PC-3 (cell line): ENCODE measurements around the gene GPR183. TPM values are rescaled to one million over a fixed set of nuclear protein-coding genes. Genes with fewer than 3 reads are reported as not detected.

Source experiments
- ATAC-seq: fragments of 200-7000 bp; cut with Tn5 transposase; 2 replicates; pipeline ENCODE4 v1.9.1; 2020; ENCODE audit warnings: mild to moderate bottlenecking, moderate library complexity
- BruUV-seq: library from RNA; stranded (reverse); fragments of 400-500 nt; replicated peaks from 2 replicates; lab custom pipeline; 2021; lab: Mats Ljungman, UMichigan
- CTCF ChIA-PET: fragments of 300-600 bp; sonication (Branson Sonifier 250); formaldehyde crosslinking; loops from one replicate; lab custom pipeline; 2022; ENCODE audit warnings: antibody characterized with exemption; lab: Charles Lee
- POLR2A ChIA-PET: fragments of 300-600 bp; sonication (Branson Sonifier 250); formaldehyde crosslinking; loops from one replicate; lab custom pipeline; 2022; ENCODE audit warnings: antibody characterized with exemption; ENCODE audit not compliant: unreplicated experiment; lab: Charles Lee
- DNase-seq: peaks from one replicate; pipeline ENCODE4 v3.0.0-alpha.2; 2015
- H2AFZ ChIP-seq: fragments of 300-600 bp; sonication (generic); 2 replicates; pipeline ENCODE4 v1.6.0; 2016; ENCODE audit warnings: antibody characterized with exemption, low read length
- H3F3A ChIP-seq: fragments of 300-600 bp; sonication (generic); one replicate; pipeline ENCODE4 v1.6.0; 2017; ENCODE audit warnings: antibody characterized with exemption, low read length, control low read depth, mild to moderate bottlenecking; ENCODE audit not compliant: unreplicated experiment
- H3K27ac ChIP-seq: fragments of 300-600 bp; sonication (generic); 2 replicates; pipeline ENCODE4 v1.5.1; 2016; ENCODE audit warnings: mild to moderate bottlenecking, low read length
- H3K27me3 ChIP-seq: fragments of 300-600 bp; sonication (generic); 2 replicates; pipeline ENCODE4 v1.6.1; 2016; ENCODE audit warnings: low read length, mixed read lengths
- H3K36me3 ChIP-seq: fragments of 300-600 bp; sonication (generic); 2 replicates; pipeline ENCODE4 v1.6.1; 2016; ENCODE audit warnings: low read depth, mixed run types, low read length, mixed read lengths
- H3K4me1 ChIP-seq: fragments of 300-600 bp; sonication (generic); 2 replicates; pipeline ENCODE4 v1.5.1; 2016; ENCODE audit warnings: low read length; ENCODE audit not compliant: insufficient read depth
- H3K4me2 ChIP-seq: fragments of 300-600 bp; sonication (generic); 2 replicates; pipeline ENCODE4 v1.6.0; 2016; ENCODE audit warnings: low read length
- H3K4me3 ChIP-seq: fragments of 300-600 bp; sonication (generic); 2 replicates; pipeline ENCODE4 v1.5.1; 2016; ENCODE audit warnings: mild to moderate bottlenecking, low read length, mixed read lengths
- H3K79me2 ChIP-seq: fragments of 300-600 bp; sonication (generic); 2 replicates; pipeline ENCODE4 v1.6.1; 2017; ENCODE audit warnings: low read length, mixed read lengths
- H3K9ac ChIP-seq: fragments of 300-600 bp; sonication (generic); 2 replicates; pipeline ENCODE4 v1.6.0; 2016; ENCODE audit warnings: mild to moderate bottlenecking, low read length
- H3K9me2 ChIP-seq: fragments of 300-600 bp; sonication (generic); replicated peaks from 2 replicates; pipeline ENCODE4 v1.6.1; 2016; ENCODE audit warnings: mixed run types, low read length, mixed read lengths
- H3K9me3 ChIP-seq: fragments of 300-600 bp; sonication (generic); 2 replicates; pipeline ENCODE4 v1.6.1; 2016; ENCODE audit warnings: low read length, mixed read lengths
- H4K20me1 ChIP-seq: fragments of 300-600 bp; sonication (generic); 2 replicates; pipeline ENCODE4 v1.6.1; 2016; ENCODE audit warnings: low read length, mixed read lengths
- CTCF ChIP-seq: fragments of 300-600 bp; sonication (generic); conservative IDR thresholded peaks from 2 replicates; pipeline ENCODE4 v1.5.1; 2017; ENCODE audit warnings: antibody characterized with exemption, low read depth, mild to moderate bottlenecking, low read length
- EZH2 ChIP-seq: fragments of 300-600 bp; sonication (generic); IDR thresholded peaks from one replicate; pipeline ENCODE4 v1.6.1; 2017; ENCODE audit warnings: antibody characterized with exemption, mild to moderate bottlenecking, low read length; ENCODE audit not compliant: unreplicated experiment
- EZH2phosphoT487 ChIP-seq: fragments of 300-600 bp; sonication (generic); IDR thresholded peaks from 2 replicates; pipeline ENCODE4 v1.6.1; 2018; ENCODE audit warnings: mild to moderate bottlenecking, antibody characterized with exemption, low read length, borderline replicate concordance
- intact Hi-C: fragments of 100-400 bp; cut with micrococcal nuclease; formaldehyde crosslinking; loops from 2 replicates; pipeline ENCODE4 v1.9.0; 2023
- total RNA-seq: library from RNA; depleted of rRNA; stranded (reverse); fragments of >200 nt; gene quantifications from 2 replicates; pipeline ENCODE4 v1.2.3, GENCODE V29; 2014

GPR183 gene
- total RNA-seq, 1 experiment from 2014 or later: not detected

- Histone ChIP-seq H3K4me1 (no peaks in the 10 kb centered on the region), H3K9me3 (no peaks in the 10 kb centered on the region), H3K9me2 (no peaks in the 10 kb centered on the region), H3K4me2 (no peak overlapping the region), H3K9ac (no peak overlapping the region), H3F3A (no peaks in the 10 kb centered on the region), H3K27me3 (no peaks in the 10 kb centered on the region), H3K27ac (no peak overlapping the region), H3K79me2 (no peaks in the 10 kb centered on the region), H2AFZ (no peak overlapping the region), H3K4me3 (no peak overlapping the region), H3K36me3 (no peaks in the 10 kb centered on the region), H4K20me1 (no peaks in the 10 kb centered on the region)
- intact Hi-C loops: no loop called here
- POLR2A ChIA-PET: no interaction called here
- CTCF ChIA-PET: no interaction called here
- TF ChIP-seq EZH2 (no peak), CTCF (no peak), EZH2phosphoT487 (no peak)
- ATAC-seq (no peak), DNase-seq (no peak)
- no TSS peak for BruUV-seq
Observed at GRCh38 chr13:99254830-99255229, 52.4 kb downstream of the GPR183 start.

GRCh38 chr13:99251921-99252320 lies 55.3 kb downstream of the GPR183 start:
- no peak for DNase-seq

More at GRCh38 chr13:99251921-99252320, 55.3 kb downstream of the GPR183 start:
- CTCF ChIA-PET: no interaction called here
- Histone ChIP-seq H3K9me2 (no peaks in the 10 kb centered on the region), H3K27me3 (no peaks in the 10 kb centered on the region), H3K79me2 (no peaks in the 10 kb centered on the region), H3F3A (no peaks in the 10 kb centered on the region), H2AFZ (no peak overlapping the region), H3K9me3 (no peaks in the 10 kb centered on the region), H3K4me1 (no peaks in the 10 kb centered on the region), H3K4me2 (no peak overlapping the region), H3K9ac (no peak overlapping the region), H4K20me1 (no peaks in the 10 kb centered on the region), H3K4me3 (no peak overlapping the region), H3K36me3 (no peaks in the 10 kb centered on the region), H3K27ac (no peak overlapping the region)
- BruUV-seq: no TSS peak
- no peak for ATAC-seq
- TF ChIP-seq CTCF: no peak
- TF ChIP-seq EZH2: no peak
- no peak for TF ChIP-seq EZH2phosphoT487
- POLR2A ChIA-PET: interaction anchor here (0.6 kb wide), 1 partner anchor 14 kb away, joined by 6 read pairs; no protein-coding TSS in a partner anchor
- intact Hi-C loops: no loop called here
